Measurements from ENCODE around the gene HKDC1.

GRCh38 chr10:69243817-69244216 is 23.7 kb downstream of the HKDC1 start:
- no peak for TF ChIP-seq CTCF (conservative IDR thresholded peaks at IDR 0.05; ENCODE audit: low read length)
- TF ChIP-seq EZH2phosphoT487 (IDR thresholded peaks at IDR 0.05; ENCODE audit: borderline replicate concordance), result no peak
